H1 (cell line): ENCODE results near the gene VASH1. TPM values are rescaled to one million over a fixed set of nuclear protein-coding genes. Genes with fewer than 3 reads are reported as not detected.
A peak's percentile ranks its signal among the peaks of the same experiment; 100 is the strongest.

ENCODE experiments used
- CTCF ChIA-PET: fragments of 300-600 bp; sonication (Branson Sonifier 250); formaldehyde crosslinking; loops from one replicate; lab custom pipeline; 2021; ENCODE audit not compliant: partially characterized antibody; lab: Charles Lee
- POLR2A ChIA-PET: fragments of 300-600 bp; sonication (Branson Sonifier 250); formaldehyde crosslinking; loops from one replicate; lab custom pipeline; 2021; ENCODE audit warnings: inconsistent platforms; ENCODE audit not compliant: partially characterized antibody; lab: Charles Lee
- DNase-seq, 2 experiments: peaks; one replicate each; pipeline versions ENCODE4 v3.0.0 to v3.0.0-alpha.2; 2010 to 2022; ENCODE audit warnings: low spot score in 2 of 2, low read depth in 1 of 2, mixed read lengths in 1 of 2
- FAIRE-seq: peaks from 2 replicates; lab custom pipeline; 2011; peaks lifted over from hg19 to GRCh38; lab: Jason Lieb, UNC
- H2AFZ ChIP-seq: 2 replicates; pipeline ENCODE4 v1.8.1; 2012; ENCODE audit warnings: low read length, inconsistent platforms
- H2AK5ac ChIP-seq: 2 replicates; pipeline ENCODE4 v1.6.1; 2013; ENCODE audit warnings: low read depth, low read length
- H2BK120ac ChIP-seq: replicated peaks from 2 replicates; pipeline ENCODE3; 2013; ENCODE audit warnings: low read depth, low read length, inconsistent platforms
- H2BK12ac ChIP-seq: 2 replicates; pipeline ENCODE4 v1.6.1; 2013; ENCODE audit warnings: low read depth, low read length
- H2BK15ac ChIP-seq: 2 replicates; pipeline ENCODE4 v1.6.1; 2013; ENCODE audit warnings: low read length
- H2BK20ac ChIP-seq: 2 replicates; pipeline ENCODE4 v1.6.1; 2013; ENCODE audit warnings: low read length
- H2BK5ac ChIP-seq: 2 replicates; pipeline ENCODE4 v1.6.1; 2013; ENCODE audit warnings: low read depth, low read length
- H3K14ac ChIP-seq: 2 replicates; pipeline ENCODE4 v1.6.1; 2013; ENCODE audit warnings: inconsistent platforms; ENCODE audit not compliant: insufficient read length
- H3K18ac ChIP-seq: 2 replicates; pipeline ENCODE4 v1.6.1; 2013; ENCODE audit warnings: low read length; ENCODE audit errors: extremely low read depth
- H3K23ac ChIP-seq: 2 replicates; pipeline ENCODE4 v1.6.1; 2013; ENCODE audit warnings: inconsistent platforms; ENCODE audit not compliant: insufficient read length
- H3K23me2 ChIP-seq: 2 replicates; pipeline ENCODE4 v1.6.1; 2013; ENCODE audit warnings: low read depth, low read length
- H3K27ac ChIP-seq: 2 replicates; pipeline ENCODE4 v1.6.1; 2011; ENCODE audit warnings: low read depth, low read length, inconsistent platforms
- H3K27me3 ChIP-seq, 4 experiments: replicated peaks in 1 of 4; 1 replicate in 1 of 4; 2 replicates in 3 of 4; pipeline versions ENCODE4 v1.6.1 to v1.8.1; 2011 to 2013; ENCODE audit warnings: low read length in 3 of 4, mild to moderate bottlenecking in 3 of 4, inconsistent platforms in 2 of 4, mixed read lengths in 2 of 4, moderate library complexity in 1 of 4; ENCODE audit not compliant: control insufficient read depth in 3 of 4, insufficient read depth in 3 of 4; ENCODE audit errors: extremely low read depth in 1 of 4
- H3K36me3 ChIP-seq, 4 experiments: 2 replicates each; pipeline versions ENCODE4 v1.6.1 to v1.8.1; 2011 to 2013; ENCODE audit warnings: mild to moderate bottlenecking in 4 of 4, low read length in 3 of 4, moderate library complexity in 2 of 4, control low read depth in 1 of 4, inconsistent platforms in 1 of 4; ENCODE audit not compliant: insufficient read depth in 4 of 4, control insufficient read depth in 2 of 4
- H3K4ac ChIP-seq: replicated peaks from 2 replicates; pipeline ENCODE3; 2013; ENCODE audit warnings: low read length, low read depth, mixed read lengths, inconsistent platforms; ENCODE audit not compliant: insufficient read length
- H3K4me1 ChIP-seq, 4 experiments: replicated peaks in 1 of 4; 1 replicate in 1 of 4; 2 replicates in 3 of 4; pipeline versions ENCODE4 v1.6.1 to v1.8.1; 2011 to 2013; ENCODE audit warnings: low read length in 3 of 4, inconsistent platforms in 2 of 4, mixed read lengths in 1 of 4; ENCODE audit not compliant: insufficient read depth in 4 of 4, control insufficient read depth in 3 of 4
- H3K4me2 ChIP-seq, 2 experiments: 2 replicates each; pipeline versions ENCODE4 v1.6.1 to v1.8.1; 2011 to 2013; ENCODE audit warnings: low read depth in 2 of 2, low read length in 2 of 2, control low read depth in 1 of 2, inconsistent platforms in 1 of 2, mild to moderate bottlenecking in 1 of 2; ENCODE audit not compliant: insufficient read depth in 1 of 2
- H3K4me3 ChIP-seq, 4 experiments: fragments of 200-600, 300-600 bp in 1 of 4; sonication (generic), shearing (Covaris generic), sonication (Bioruptor Twin) in 1 of 4; 2 replicates each; pipeline versions ENCODE4 v1.5.1 to v1.8.1; 2011 to 2016; ENCODE audit warnings: low read length in 4 of 4, low read depth in 3 of 4, control low read depth in 2 of 4, inconsistent platforms in 2 of 4, mild to moderate bottlenecking in 2 of 4, mixed read lengths in 1 of 4, moderate library complexity in 1 of 4; ENCODE audit not compliant: insufficient read depth in 2 of 4; ENCODE audit errors: extremely low read depth in 1 of 4
- H3K56ac ChIP-seq: replicated peaks from 2 replicates; pipeline ENCODE3; 2013; ENCODE audit warnings: low read depth, mild to moderate bottlenecking, mixed read lengths, low read length, inconsistent platforms; ENCODE audit not compliant: insufficient read length
- H3K79me1 ChIP-seq: 2 replicates; pipeline ENCODE4 v1.6.1; 2013; ENCODE audit warnings: low read depth, low read length, control low read depth
- H3K79me2 ChIP-seq, 2 experiments: 2 replicates each; pipeline versions ENCODE4 v1.6.1 to v1.8.1; 2012 to 2013; ENCODE audit warnings: low read length in 2 of 2, mild to moderate bottlenecking in 2 of 2, inconsistent platforms in 1 of 2; ENCODE audit not compliant: insufficient read depth in 2 of 2, control insufficient read depth in 1 of 2
- H3K9ac ChIP-seq, 4 experiments: replicated peaks in 1 of 4; 1 replicate in 1 of 4; 2 replicates in 3 of 4; pipeline versions ENCODE4 v1.6.1 to v1.8.1; 2011 to 2013; ENCODE audit warnings: low read depth in 3 of 4, low read length in 3 of 4, control low read depth in 2 of 4, mild to moderate bottlenecking in 2 of 4, moderate library complexity in 2 of 4, inconsistent platforms in 1 of 4; ENCODE audit errors: extremely low read depth in 1 of 4
- H3K9me3 ChIP-seq, 2 experiments: 2 replicates each; pipeline versions ENCODE4 v1.6.1 to v1.8.1; 2012 to 2013; ENCODE audit warnings: mild to moderate bottlenecking in 2 of 2, moderate library complexity in 2 of 2, control low read depth in 1 of 2, inconsistent platforms in 1 of 2, low read depth in 1 of 2, low read length in 1 of 2, mixed read lengths in 1 of 2; ENCODE audit not compliant: insufficient read depth in 2 of 2
- H4K20me1 ChIP-seq, 2 experiments: replicated peaks in 1 of 2; 2 replicates each; pipeline versions ENCODE3 to v1.8.1; 2011 to 2013; ENCODE audit warnings: inconsistent platforms in 2 of 2, low read length in 2 of 2, mild to moderate bottlenecking in 1 of 2; ENCODE audit not compliant: insufficient read depth in 2 of 2, control insufficient read depth in 1 of 2
- H4K5ac ChIP-seq: 2 replicates; pipeline ENCODE4 v1.6.1; 2013; ENCODE audit warnings: low read length, low read depth, mixed read lengths, inconsistent platforms; ENCODE audit not compliant: insufficient read length
- H4K8ac ChIP-seq: 2 replicates; pipeline ENCODE4 v1.8.0; 2013; ENCODE audit warnings: mild to moderate bottlenecking, moderate library complexity, low read length, inconsistent platforms; ENCODE audit not compliant: insufficient read depth; ENCODE audit errors: extremely low read depth
- H4K91ac ChIP-seq: replicated peaks from 2 replicates; pipeline ENCODE3; 2013; ENCODE audit warnings: low read length, mixed read lengths, inconsistent platforms; ENCODE audit not compliant: insufficient read length
- EZH2 ChIP-seq: fragments of 200-600 bp; sonication (generic); IDR thresholded peaks from 2 replicates; pipeline ENCODE4 v1.7.1; 2012; ENCODE audit warnings: low read depth, mild to moderate bottlenecking, moderate library complexity, low read length, inconsistent platforms; ENCODE audit not compliant: severe bottlenecking
- RAD21 ChIP-seq, 2 experiments: IDR thresholded peaks in 1 of 2; conservative IDR thresholded peaks in 1 of 2; 2 replicates each; pipeline ENCODE4 v1.6.1; 2011; ENCODE audit warnings: low read depth in 2 of 2, low read length in 2 of 2, improper control_type of control experiment in 1 of 2, inconsistent platforms in 1 of 2, mild to moderate bottlenecking in 1 of 2, moderate library complexity in 1 of 2
- WGBS, 2 experiments: shearing (Covaris generic) in 1 of 2; methylation state at CpG; one replicate each; pipeline versions ENCODE4 v1.1.6 to v1.1.7; 2013 to 2015; ENCODE audit warnings: low lambda C conversion rate in 2 of 2, mixed read lengths in 2 of 2, inconsistent platforms in 1 of 2, low coverage in 1 of 2, missing lambda C conversion rate in 1 of 2; ENCODE audit not compliant: insufficient replicate concordance in 2 of 2, insufficient coverage in 1 of 2, insufficient read length in 1 of 2; ENCODE audit errors: extremely low coverage in 1 of 2, missing lambda C conversion rate in 1 of 2; 5-methylcytosine and 5-hydroxymethylcytosine counted together
- polyA plus RNA-seq, 7 experiments: library from polyadenylated mRNA; depleted of rRNA in 3 of 7; stranded (reverse) in 5 of 7; unstranded in 2 of 7; fragments of >200 nt in 5 of 7; fragments of 200-250 nt in 2 of 7; gene quantifications; 1 replicate in 5 of 7; 2 replicates in 1 of 7; 4 replicates in 1 of 7; pipeline versions ENCODE4 v1.2.1 to v1.2.3, GENCODE V29; 2011 to 2013; ENCODE audit warnings: missing spikeins in 2 of 7, mixed read lengths in 2 of 7
- total RNA-seq: library from RNA; stranded (reverse); fragmentation: NEBNext Ultra II Directional; extraction: Animal tissue kit (Norgen Biotek cat#: 25700); gene quantifications from 2 replicates; pipeline ENCODE4 v1.2.1, GENCODE V29; 2021
- TF ChIP-seq, protein P1 (sequence below): IDR thresholded peaks from 2 replicates; pipeline ENCODE4 v1.6.1; 2012; ENCODE audit warnings: inconsistent platforms

Gene VASH1
- total and polyA plus RNA-seq, 2 of the 8 experiments (the other 6 are each of a cell fraction or from before 2014, with no cell fraction given), result 3.1 to 6.4 TPM

DNA sequence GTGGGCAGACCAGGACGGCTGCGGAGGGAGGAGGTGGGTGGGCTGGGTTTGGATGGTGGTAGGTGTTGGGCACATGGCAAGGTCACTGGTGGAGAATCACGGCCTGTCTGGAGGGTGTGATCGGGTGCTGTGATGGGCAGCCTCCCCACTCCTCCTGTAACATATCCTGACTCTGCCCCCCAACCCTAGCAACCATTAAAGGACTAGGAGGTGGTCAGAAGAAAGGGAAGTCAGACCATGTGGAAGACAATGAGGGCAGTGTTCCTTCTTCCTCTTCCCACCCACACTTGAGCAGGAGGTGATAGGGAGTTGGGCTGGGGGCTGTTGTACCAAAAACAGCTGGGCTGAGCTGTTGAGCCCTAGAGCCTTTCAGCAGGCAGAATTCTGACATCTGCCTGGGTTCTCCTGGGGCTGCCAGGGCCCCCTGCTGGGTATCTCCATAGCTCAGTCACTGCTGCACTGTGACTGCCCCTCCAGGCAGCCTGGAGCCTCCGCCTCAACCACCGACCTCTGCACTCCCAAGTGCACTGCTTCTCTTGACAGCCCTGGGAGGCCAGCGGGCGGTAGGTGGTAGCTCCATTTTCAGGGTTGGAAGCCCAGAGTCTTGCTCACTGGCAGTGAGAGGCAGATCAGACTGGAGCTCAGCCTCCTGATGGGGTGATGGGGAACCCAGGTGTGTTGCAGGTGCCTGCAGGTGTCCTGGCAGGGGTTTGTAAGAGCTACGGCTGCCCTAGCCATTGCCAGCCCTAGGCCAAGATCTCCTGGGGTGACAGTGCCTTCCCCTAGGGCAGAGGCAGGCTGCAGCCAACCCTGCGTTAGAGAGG, 15.4 kb downstream of the VASH1 start:
- Histone ChIP-seq H3K18ac (no peak overlapping the region), H2AK5ac (no peak overlapping the region), H3K9me3 (no peaks in the 10 kb centered on the region), H2BK12ac (peak overlapping the region; percentile 23; the same call in 1 of the 2 replicates), H4K5ac (no peak overlapping the region), H3K56ac (no peak overlapping the region), H2BK15ac (no peak overlapping the region), H3K23me2 (no peaks in the 10 kb centered on the region), H3K27ac (no peak overlapping the region), H2BK5ac (no peak overlapping the region), H2BK120ac (no peak overlapping the region), H4K91ac (no peak overlapping the region), H3K14ac (no peak overlapping the region)
- no peak for DNase-seq
- ChIA-PET POLR2A (interaction anchor here (0.9 to 2.9 kb wide), 8 partner anchors 9 to 69 kb away, joined by 3 to 11 read pairs (median 6); partner anchors contain the start of genes ANGEL1 and VASH1), CTCF (interaction anchor here (0.7 to 3.2 kb wide), 9 partner anchors 8 to 104 kb away, joined by 3 to 23 read pairs (median 3); no protein-coding TSS in a partner anchor)
- WGBS, 2 experiments, result 83% methylated on average over 10 of the region's 10 CpGs; no CpG with 5 or more reads in 1 of the 2 experiments
- TF ChIP-seq, protein P1, sequence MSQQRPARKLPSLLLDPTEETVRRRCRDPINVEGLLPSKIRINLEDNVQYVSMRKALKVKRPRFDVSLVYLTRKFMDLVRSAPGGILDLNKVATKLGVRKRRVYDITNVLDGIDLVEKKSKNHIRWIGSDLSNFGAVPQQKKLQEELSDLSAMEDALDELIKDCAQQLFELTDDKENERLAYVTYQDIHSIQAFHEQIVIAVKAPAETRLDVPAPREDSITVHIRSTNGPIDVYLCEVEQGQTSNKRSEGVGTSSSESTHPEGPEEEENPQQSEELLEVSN, result no peak
- TF ChIP-seq RAD21 (IDR thresholded peaks at IDR 0.05 in 1 of 2, conservative IDR thresholded peaks at IDR 0.05 in 1 of 2; ENCODE audit: low read depth in 2 of 2, low read length in 2 of 2), result 0 out of 4 replicates have a peak, but pooled peaks of 1 of the 2 experiments have one; percentile 11
- no peak for TF ChIP-seq EZH2
- TF ChIP-seq, all 59 proteins: peak for 1
- no peak overlapping the region for H3K4me2 ChIP-seq
- H3K4me1 ChIP-seq, result peaks cover 0 to 18% (median 9%) of the 10 kb centered on the region in 4 experiments; a peak in 5 of 7 replicates
- H4K8ac ChIP-seq, result no peak overlapping the region; the same call in 1 of the 2 replicates
- no peak for FAIRE-seq
- H4K20me1 ChIP-seq, result no peaks in the 10 kb centered on the region
- H3K79me1 ChIP-seq, result no peaks in the 10 kb centered on the region
- no peak overlapping the region for H3K4me3 ChIP-seq
- no peaks in the 10 kb centered on the region for H3K36me3 ChIP-seq
- H3K23ac ChIP-seq, result no peak overlapping the region
- no peaks in the 10 kb centered on the region for H3K79me2 ChIP-seq
- H2AFZ ChIP-seq, result no peak overlapping the region
- no peak overlapping the region; a peak in 1 of 7 replicates for H3K9ac ChIP-seq
- H3K27me3 ChIP-seq, result peaks cover 0 to 2% (median 0%) of the 10 kb centered on the region in 4 experiments; a peak in 2 of 7 replicates
- no peak overlapping the region for H2BK20ac ChIP-seq
- H3K4ac ChIP-seq, result no peak overlapping the region
